ENCODE data around the gene TDRD1. TPM values are rescaled to one million over a fixed set of nuclear protein-coding genes. Genes with fewer than 3 reads are reported as not detected.

Gene TDRD1
- total and polyA plus RNA-seq, 8 donors: 0.08 to 1.8 (median 0.65) TPM

GRCh38 chr10:114271075-114271778, 92.1 kb downstream of the TDRD1 start:
- intact Hi-C loops (cut with DNase I): no loop called here
- no peaks in the 10 kb centered on the region for H3K36me3 ChIP-seq
- no peak overlapping the region for H3K27ac ChIP-seq
- TF ChIP-seq CTCF (IDR thresholded peaks at IDR 0.05): no peak
- H3K4me1 ChIP-seq: peaks cover 2 to 11% (median 10%) of the 10 kb centered on the region in 3 donors
- FAIRE-seq: no peak
- 53 to 60% methylated on average over 3 of the region's 3 CpGs for WGBS, 2 donors
- H3K9me3 ChIP-seq: no peaks in the 10 kb centered on the region
- H3K27me3 ChIP-seq: no peaks in the 10 kb centered on the region
- peak in 1 of 4 donors; percentile 2 for ATAC-seq
- H3K4me3 ChIP-seq: no peak overlapping the region
- DNase-seq: peak in 1 of 6 donors; percentile 30

GRCh38 chr10:114271779-114272167, 92.6 kb downstream of the TDRD1 start:
- intact Hi-C loops (cut with DNase I): no loop called here
- ATAC-seq: peak; percentile 16 to 65 (median 50)
- no peak for FAIRE-seq
- DNase-seq: no peak
- Histone ChIP-seq H3K4me1 (peaks cover 0 to 7% (median 5%) of the 10 kb centered on the region in 3 donors), H3K27ac (no peak overlapping the region), H3K9me3 (no peaks in the 10 kb centered on the region), H3K27me3 (no peaks in the 10 kb centered on the region), H3K4me3 (no peak overlapping the region), H3K36me3 (no peaks in the 10 kb centered on the region)
- WGBS, 2 donors: 78 to 84% methylated on average over 4 of the region's 4 CpGs
- TF ChIP-seq CTCF (IDR thresholded peaks at IDR 0.05): no peak

GRCh38 chr10:114272696-114273095, 93.5 kb downstream of the TDRD1 start:
- FAIRE-seq (no peak), DNase-seq (no peak), ATAC-seq (no peak)
- no peaks in the 10 kb centered on the region for H3K36me3 ChIP-seq
- H3K4me1 ChIP-seq: peaks cover 0 to 5% (median 0%) of the 10 kb centered on the region in 3 donors
- no peaks in the 10 kb centered on the region for H3K9me3 ChIP-seq
- WGBS, 2 donors: 92% methylated on average over 6 of the region's 6 CpGs
- TF ChIP-seq CTCF (IDR thresholded peaks at IDR 0.05): no peak
- intact Hi-C loops (cut with DNase I): no loop called here
- no peak overlapping the region for H3K27ac ChIP-seq
- no peak overlapping the region for H3K4me3 ChIP-seq
- H3K27me3 ChIP-seq: no peaks in the 10 kb centered on the region

GRCh38 chr10:114273910-114274309, 94.8 kb downstream of the TDRD1 start:
- DNase-seq (no peak), ATAC-seq (no peak), FAIRE-seq (no peak)
- Histone ChIP-seq H3K36me3 (no peaks in the 10 kb centered on the region), H3K9me3 (no peaks in the 10 kb centered on the region), H3K4me1 (peaks cover 0 to 5% (median 0%) of the 10 kb centered on the region in 3 donors), H3K4me3 (no peak overlapping the region), H3K27me3 (no peaks in the 10 kb centered on the region), H3K27ac (no peak overlapping the region)
- intact Hi-C loops (cut with DNase I): no loop called here
- TF ChIP-seq CTCF (IDR thresholded peaks at IDR 0.05): no peak
- 78 to 84% methylated on average over 3 of the region's 3 CpGs for whole genome bisulfite sequencing, 2 donors

All from pancreas (tissue), 10 donors.